HepG2 (cell line): ENCODE data around the gene TJAP1. TPM values are rescaled to one million over a fixed set of nuclear protein-coding genes. Genes with fewer than 3 reads are reported as not detected.
A peak's percentile ranks its signal among the peaks of the same experiment; 100 is the strongest.

ENCODE experiments used
- CBFB ChIP-seq: sonication (generic); formaldehyde crosslinking; IDR thresholded peaks from 2 replicates; pipeline ENCODE4 v1.4.0; 2020; ENCODE audit warnings: missing genetic modification reagents
- JARID2 ChIP-seq: sonication (generic); formaldehyde crosslinking; IDR thresholded peaks from 2 replicates; pipeline ENCODE4 v1.8.1; 2023; ENCODE audit warnings: missing genetic modification reagents, inconsistent platforms; ENCODE audit not compliant: insufficient replicate concordance
- KMT2B ChIP-seq: IDR thresholded peaks from 2 replicates; pipeline ENCODE4 v1.6.1; 2016; ENCODE audit warnings: missing genetic modification reagents, missing compliant biosample characterization
- MED8 ChIP-seq: sonication (generic); formaldehyde crosslinking; IDR thresholded peaks from 2 replicates; pipeline ENCODE4 v1.8.1; 2023; ENCODE audit warnings: mild to moderate bottlenecking, missing genetic modification reagents; ENCODE audit not compliant: insufficient replicate concordance
- NR2F1 ChIP-seq, 2 experiments: fragments of 450-650 bp in 1 of 2; formaldehyde crosslinking in 1 of 2; IDR thresholded peaks; 2 replicates each; pipeline versions ENCODE4 v1.5.0 to v1.6.1; 2016 to 2020; ENCODE audit warnings: mild to moderate bottlenecking in 1 of 2, missing compliant biosample characterization in 1 of 2, missing genetic modification reagents in 1 of 2, moderate library complexity in 1 of 2
- PPARG ChIP-seq: conservative IDR thresholded peaks from 2 replicates; pipeline ENCODE4 v1.6.1; 2016; ENCODE audit warnings: missing biosample characterization, missing genetic modification reagents
- SIX4 ChIP-seq: sonication (generic); formaldehyde crosslinking; IDR thresholded peaks from 2 replicates; pipeline ENCODE4 v1.4.0; 2020; ENCODE audit warnings: missing genetic modification reagents
- U2AF1 ChIP-seq: fragments of 200-400 bp; formaldehyde crosslinking; optimal IDR thresholded peaks from 2 replicates; pipeline ENCODE3; 2017; ENCODE audit warnings: mild to moderate bottlenecking, low read depth, low read length
- WIZ ChIP-seq: sonication (generic); formaldehyde crosslinking; IDR thresholded peaks from 2 replicates; pipeline ENCODE4 v1.5.1; 2020; ENCODE audit warnings: mild to moderate bottlenecking, missing genetic modification reagents
- ZBTB10 ChIP-seq: sonication (generic); formaldehyde crosslinking; IDR thresholded peaks from 2 replicates; pipeline ENCODE4 v1.4.0; 2020; ENCODE audit warnings: missing genetic modification reagents, borderline replicate concordance
- ZBTB39 ChIP-seq: sonication (generic); formaldehyde crosslinking; IDR thresholded peaks from 2 replicates; pipeline ENCODE4 v1.5.0; 2020; ENCODE audit warnings: missing genetic modification reagents
- ZNF160 ChIP-seq: sonication (generic); formaldehyde crosslinking; IDR thresholded peaks from 2 replicates; pipeline ENCODE4 v1.8.0; 2022; ENCODE audit warnings: mild to moderate bottlenecking, inconsistent platforms, missing genetic modification reagents
- ZNF224 ChIP-seq: sonication (generic); formaldehyde crosslinking; IDR thresholded peaks from 2 replicates; pipeline ENCODE4 v1.5.0; 2020; ENCODE audit warnings: mild to moderate bottlenecking, missing genetic modification reagents
- ZNF543 ChIP-seq: sonication (generic); formaldehyde crosslinking; IDR thresholded peaks from 2 replicates; pipeline ENCODE4 v1.4.0; 2020; ENCODE audit warnings: mild to moderate bottlenecking, missing genetic modification reagents
- ZNF572 ChIP-seq: sonication (generic); formaldehyde crosslinking; IDR thresholded peaks from 2 replicates; pipeline ENCODE4 v1.5.1; 2020; ENCODE audit warnings: mild to moderate bottlenecking, missing genetic modification reagents
- ZNF75D ChIP-seq: sonication (generic); formaldehyde crosslinking; IDR thresholded peaks from 2 replicates; pipeline ENCODE4 v1.8.1; 2023; ENCODE audit warnings: missing genetic modification reagents, mild to moderate bottlenecking, borderline replicate concordance
- ZNF879 ChIP-seq: sonication (generic); formaldehyde crosslinking; IDR thresholded peaks from 2 replicates; pipeline ENCODE4 v1.8.1; 2023; ENCODE audit warnings: missing genetic modification reagents
- ZSCAN12 ChIP-seq: sonication (generic); formaldehyde crosslinking; IDR thresholded peaks from 2 replicates; pipeline ENCODE4 v1.9.0; 2021; ENCODE audit warnings: mild to moderate bottlenecking, missing genetic modification reagents
- ZSCAN30 ChIP-seq: sonication (generic); formaldehyde crosslinking; IDR thresholded peaks from 2 replicates; pipeline ENCODE4 v1.5.0; 2020; ENCODE audit warnings: mild to moderate bottlenecking, missing genetic modification reagents
- polyA plus RNA-seq, 8 experiments: library from polyadenylated mRNA; depleted of rRNA in 3 of 8; stranded (reverse) in 7 of 8; unstranded in 1 of 8; fragments of >200 nt; fragmentation: Illumina TruSeq in 4 of 8; extraction: Trizol in 4 of 8; gene quantifications; 2 replicates each; pipeline versions ENCODE4 v1.2.1 to v1.2.3, GENCODE V29; 2011 to 2016; ENCODE audit warnings: low read depth in 4 of 8, missing spikeins in 1 of 8, mixed read lengths in 1 of 8; ENCODE audit not compliant: insufficient read depth in 1 of 8
- total RNA-seq, 5 experiments: library from RNA; depleted of rRNA; stranded (reverse); fragments of >200 nt; fragmentation: Illumina TruSeq; extraction: Trizol; gene quantifications; 2 replicates each; pipeline ENCODE4 v1.2.3, GENCODE V29; 2016; ENCODE audit warnings: low read depth in 1 of 5
- TF ChIP-seq, protein P1 (sequence below): sonication (generic); formaldehyde crosslinking; conservative IDR thresholded peaks from 2 replicates; pipeline ENCODE4 v1.4.0; 2020; ENCODE audit warnings: missing genetic modification reagents
- TF ChIP-seq, protein P2 (sequence below): sonication (generic); formaldehyde crosslinking; IDR thresholded peaks from 2 replicates; pipeline ENCODE4 v1.8.0; 2022; ENCODE audit warnings: missing genetic modification reagents, mild to moderate bottlenecking, inconsistent platforms, borderline replicate concordance

Gene TJAP1
- total and polyA plus RNA-seq, 2 of the 13 experiments (the other 11 are each of a cell fraction or from before 2014, with no cell fraction given): 15.7 to 41.6 TPM

- TF ChIP-seq, protein P1, sequence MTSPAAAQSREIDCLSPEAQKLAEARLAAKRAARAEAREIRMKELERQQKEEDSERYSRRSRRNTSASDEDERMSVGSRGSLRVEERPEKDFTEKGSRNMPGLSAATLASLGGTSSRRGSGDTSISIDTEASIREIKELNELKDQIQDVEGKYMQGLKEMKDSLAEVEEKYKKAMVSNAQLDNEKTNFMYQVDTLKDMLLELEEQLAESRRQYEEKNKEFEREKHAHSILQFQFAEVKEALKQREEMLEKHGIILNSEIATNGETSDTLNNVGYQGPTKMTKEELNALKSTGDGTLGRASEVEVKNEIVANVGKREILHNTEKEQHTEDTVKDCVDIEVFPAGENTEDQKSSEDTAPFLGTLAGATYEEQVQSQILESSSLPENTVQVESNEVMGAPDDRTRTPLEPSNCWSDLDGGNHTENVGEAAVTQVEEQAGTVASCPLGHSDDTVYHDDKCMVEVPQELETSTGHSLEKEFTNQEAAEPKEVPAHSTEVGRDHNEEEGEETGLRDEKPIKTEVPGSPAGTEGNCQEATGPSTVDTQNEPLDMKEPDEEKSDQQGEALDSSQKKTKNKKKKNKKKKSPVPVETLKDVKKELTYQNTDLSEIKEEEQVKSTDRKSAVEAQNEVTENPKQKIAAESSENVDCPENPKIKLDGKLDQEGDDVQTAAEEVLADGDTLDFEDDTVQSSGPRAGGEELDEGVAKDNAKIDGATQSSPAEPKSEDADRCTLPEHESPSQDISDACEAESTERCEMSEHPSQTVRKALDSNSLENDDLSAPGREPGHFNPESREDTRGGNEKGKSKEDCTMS (CRISPR knock-in tag): no peak
- TF ChIP-seq NR2F1 (CRISPR knock-in tag; IDR thresholded peaks at IDR 0.05) (peak; percentile 27 to 36; a peak in 2 of 4 replicates), ZBTB10 (CRISPR knock-in tag) (no peak), ZSCAN30 (CRISPR knock-in tag) (no peak), ZNF75D (CRISPR knock-in tag) (no peak), ZSCAN12 (CRISPR knock-in tag) (peak; percentile 82), ZNF572 (peak; percentile 99), CBFB (no peak; the same call in 1 of the 2 replicates), WIZ (CRISPR knock-in tag) (no peak), PPARG (CRISPR knock-in tag) (no peak), ZNF543 (CRISPR knock-in tag) (peak; percentile 74), MED8 (CRISPR knock-in tag) (peak; percentile 76), SIX4 (CRISPR knock-in tag) (no peak), ZNF160 (CRISPR knock-in tag) (peak; percentile 53), U2AF1 (peak; percentile 96), JARID2 (CRISPR knock-in tag) (no peak), ZNF224 (peak; percentile 86; the same call in 1 of the 2 replicates), KMT2B (CRISPR knock-in tag) (peak; percentile 87), ZBTB39 (CRISPR knock-in tag) (no peak), ZNF879 (CRISPR knock-in tag) (no peak)
- TF ChIP-seq, protein P2, sequence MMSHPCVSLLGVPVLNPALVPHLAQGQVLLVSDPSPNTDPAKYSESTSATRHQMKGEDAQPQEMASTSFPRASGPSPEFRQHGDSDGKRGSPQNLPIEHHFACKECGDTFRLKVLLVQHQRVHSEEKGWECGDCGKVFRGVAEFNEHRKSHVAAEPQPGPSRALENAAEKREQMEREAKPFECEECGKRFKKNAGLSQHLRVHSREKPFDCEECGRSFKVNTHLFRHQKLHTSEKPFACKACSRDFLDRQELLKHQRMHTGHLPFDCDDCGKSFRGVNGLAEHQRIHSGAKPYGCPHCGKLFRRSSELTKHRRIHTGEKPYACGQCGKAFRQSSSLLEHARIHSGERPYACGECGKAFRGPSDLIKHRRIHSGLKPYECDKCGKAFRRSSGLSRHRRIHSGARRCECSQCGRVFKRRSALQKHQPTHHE (CRISPR knock-in tag): peak; percentile 57; the same call in 1 of the 2 replicates
Measured at GRCh38 chr6:43516697-43517504, 39.5 kb downstream of the TJAP1 start, which contains the start of the genes POLR1C and YIPF3 (continued).
